SK-N-SH (cell line): Measurements from ENCODE around the gene TRMO.

Experiments
- CTCF ChIP-seq: fragments of 200-600 bp; sonication (generic); IDR thresholded peaks from 2 replicates; pipeline ENCODE4 v1.6.1; 2017; ENCODE audit warnings: antibody characterized with exemption, mild to moderate bottlenecking, moderate library complexity
- ELF1 ChIP-seq: IDR thresholded peaks from 2 replicates; pipeline ENCODE4 v1.4.0; 2012
- FOXJ3 ChIP-seq: sonication (generic); formaldehyde crosslinking; IDR thresholded peaks from 2 replicates; pipeline ENCODE4 v1.5.1; 2020; ENCODE audit warnings: mild to moderate bottlenecking, missing genetic modification reagents
- GABPA ChIP-seq: IDR thresholded peaks from 2 replicates; pipeline ENCODE4 v1.4.0; 2012; ENCODE audit warnings: low read depth, mild to moderate bottlenecking
- POLR2AphosphoS5 ChIP-seq: IDR thresholded peaks from 2 replicates; pipeline ENCODE4 v1.6.1; 2012; ENCODE audit warnings: low read depth, low read length
- RAD21 ChIP-seq: IDR thresholded peaks from 2 replicates; pipeline ENCODE4 v1.6.1; 2012; ENCODE audit warnings: mild to moderate bottlenecking, low read length
- RCOR1 ChIP-seq: fragments of 150-350 bp; IDR thresholded peaks from 2 replicates; pipeline ENCODE4 v1.6.1; 2017; ENCODE audit warnings: antibody characterized with exemption, low read length
- REST ChIP-seq: IDR thresholded peaks from 2 replicates; pipeline ENCODE4 v1.6.1; 2012; ENCODE audit warnings: mild to moderate bottlenecking, low read depth, low read length, moderate library complexity
- RFX5 ChIP-seq: IDR thresholded peaks from 2 replicates; pipeline ENCODE4 v1.6.1; 2012; ENCODE audit warnings: mild to moderate bottlenecking, improper control_type of control experiment, low read length
- SMC3 ChIP-seq: IDR thresholded peaks from 2 replicates; pipeline ENCODE4 v1.6.1; 2012; ENCODE audit warnings: low read depth, low read length, improper control_type of control experiment
- YY1 ChIP-seq: IDR thresholded peaks from 2 replicates; pipeline ENCODE4 v1.4.0; 2012; ENCODE audit warnings: low read depth, mild to moderate bottlenecking

- TF ChIP-seq SMC3 (no peak), CTCF (no peak), REST (no peak), POLR2AphosphoS5 (no peak), FOXJ3 (CRISPR knock-in tag) (no peak), RCOR1 (no peak), ELF1 (no peak), RFX5 (no peak), RAD21 (no peak), GABPA (no peak), YY1 (no peak)
Observed at GRCh38 chr9:97906236-97906831, 16.0 kb downstream of the TRMO start.
